H1 (cell line): ENCODE results near the gene DUSP12. TPM values are rescaled to one million over a fixed set of nuclear protein-coding genes. Genes with fewer than 3 reads are reported as not detected.

Experiments used
- CTCF ChIA-PET: fragments of 300-600 bp; sonication (Branson Sonifier 250); formaldehyde crosslinking; loops from one replicate; lab custom pipeline; 2021; ENCODE audit not compliant: partially characterized antibody; lab: Charles Lee
- POLR2A ChIA-PET: fragments of 300-600 bp; sonication (Branson Sonifier 250); formaldehyde crosslinking; loops from one replicate; lab custom pipeline; 2021; ENCODE audit warnings: inconsistent platforms; ENCODE audit not compliant: partially characterized antibody; lab: Charles Lee
- DNase-seq, 2 experiments: peaks; one replicate each; pipeline versions ENCODE4 v3.0.0 to v3.0.0-alpha.2; 2010 to 2022; ENCODE audit warnings: low spot score in 2 of 2, low read depth in 1 of 2, mixed read lengths in 1 of 2
- FAIRE-seq: peaks from 2 replicates; lab custom pipeline; 2011; peaks lifted over from hg19 to GRCh38; lab: Jason Lieb, UNC
- H2AFZ ChIP-seq: 2 replicates; pipeline ENCODE4 v1.8.1; 2012; ENCODE audit warnings: low read length, inconsistent platforms
- H2AK5ac ChIP-seq: 2 replicates; pipeline ENCODE4 v1.6.1; 2013; ENCODE audit warnings: low read depth, low read length
- H2BK120ac ChIP-seq: replicated peaks from 2 replicates; pipeline ENCODE3; 2013; ENCODE audit warnings: low read depth, low read length, inconsistent platforms
- H2BK12ac ChIP-seq: 2 replicates; pipeline ENCODE4 v1.6.1; 2013; ENCODE audit warnings: low read depth, low read length
- H2BK15ac ChIP-seq: 2 replicates; pipeline ENCODE4 v1.6.1; 2013; ENCODE audit warnings: low read length
- H2BK20ac ChIP-seq: 2 replicates; pipeline ENCODE4 v1.6.1; 2013; ENCODE audit warnings: low read length
- H2BK5ac ChIP-seq: 2 replicates; pipeline ENCODE4 v1.6.1; 2013; ENCODE audit warnings: low read depth, low read length
- H3K14ac ChIP-seq: 2 replicates; pipeline ENCODE4 v1.6.1; 2013; ENCODE audit warnings: inconsistent platforms; ENCODE audit not compliant: insufficient read length
- H3K18ac ChIP-seq: 2 replicates; pipeline ENCODE4 v1.6.1; 2013; ENCODE audit warnings: low read length; ENCODE audit errors: extremely low read depth
- H3K23ac ChIP-seq: 2 replicates; pipeline ENCODE4 v1.6.1; 2013; ENCODE audit warnings: inconsistent platforms; ENCODE audit not compliant: insufficient read length
- H3K23me2 ChIP-seq: 2 replicates; pipeline ENCODE4 v1.6.1; 2013; ENCODE audit warnings: low read depth, low read length
- H3K27ac ChIP-seq: 2 replicates; pipeline ENCODE4 v1.6.1; 2011; ENCODE audit warnings: low read depth, low read length, inconsistent platforms
- H3K27me3 ChIP-seq, 4 experiments: replicated peaks in 1 of 4; 1 replicate in 1 of 4; 2 replicates in 3 of 4; pipeline versions ENCODE4 v1.6.1 to v1.8.1; 2011 to 2013; ENCODE audit warnings: low read length in 3 of 4, mild to moderate bottlenecking in 3 of 4, inconsistent platforms in 2 of 4, mixed read lengths in 2 of 4, moderate library complexity in 1 of 4; ENCODE audit not compliant: control insufficient read depth in 3 of 4, insufficient read depth in 3 of 4; ENCODE audit errors: extremely low read depth in 1 of 4
- H3K36me3 ChIP-seq, 4 experiments: 2 replicates each; pipeline versions ENCODE4 v1.6.1 to v1.8.1; 2011 to 2013; ENCODE audit warnings: mild to moderate bottlenecking in 4 of 4, low read length in 3 of 4, moderate library complexity in 2 of 4, control low read depth in 1 of 4, inconsistent platforms in 1 of 4; ENCODE audit not compliant: insufficient read depth in 4 of 4, control insufficient read depth in 2 of 4
- H3K4ac ChIP-seq: replicated peaks from 2 replicates; pipeline ENCODE3; 2013; ENCODE audit warnings: low read length, low read depth, mixed read lengths, inconsistent platforms; ENCODE audit not compliant: insufficient read length
- H3K4me1 ChIP-seq, 4 experiments: replicated peaks in 1 of 4; 1 replicate in 1 of 4; 2 replicates in 3 of 4; pipeline versions ENCODE4 v1.6.1 to v1.8.1; 2011 to 2013; ENCODE audit warnings: low read length in 3 of 4, inconsistent platforms in 2 of 4, mixed read lengths in 1 of 4; ENCODE audit not compliant: insufficient read depth in 4 of 4, control insufficient read depth in 3 of 4
- H3K4me2 ChIP-seq, 2 experiments: 2 replicates each; pipeline versions ENCODE4 v1.6.1 to v1.8.1; 2011 to 2013; ENCODE audit warnings: low read depth in 2 of 2, low read length in 2 of 2, control low read depth in 1 of 2, inconsistent platforms in 1 of 2, mild to moderate bottlenecking in 1 of 2; ENCODE audit not compliant: insufficient read depth in 1 of 2
- H3K4me3 ChIP-seq, 4 experiments: fragments of 200-600, 300-600 bp in 1 of 4; sonication (generic), shearing (Covaris generic), sonication (Bioruptor Twin) in 1 of 4; 2 replicates each; pipeline versions ENCODE4 v1.5.1 to v1.8.1; 2011 to 2016; ENCODE audit warnings: low read length in 4 of 4, low read depth in 3 of 4, control low read depth in 2 of 4, inconsistent platforms in 2 of 4, mild to moderate bottlenecking in 2 of 4, mixed read lengths in 1 of 4, moderate library complexity in 1 of 4; ENCODE audit not compliant: insufficient read depth in 2 of 4; ENCODE audit errors: extremely low read depth in 1 of 4
- H3K56ac ChIP-seq: replicated peaks from 2 replicates; pipeline ENCODE3; 2013; ENCODE audit warnings: low read depth, mild to moderate bottlenecking, mixed read lengths, low read length, inconsistent platforms; ENCODE audit not compliant: insufficient read length
- H3K79me1 ChIP-seq: 2 replicates; pipeline ENCODE4 v1.6.1; 2013; ENCODE audit warnings: low read depth, low read length, control low read depth
- H3K79me2 ChIP-seq, 2 experiments: 2 replicates each; pipeline versions ENCODE4 v1.6.1 to v1.8.1; 2012 to 2013; ENCODE audit warnings: low read length in 2 of 2, mild to moderate bottlenecking in 2 of 2, inconsistent platforms in 1 of 2; ENCODE audit not compliant: insufficient read depth in 2 of 2, control insufficient read depth in 1 of 2
- H3K9ac ChIP-seq, 4 experiments: replicated peaks in 1 of 4; 1 replicate in 1 of 4; 2 replicates in 3 of 4; pipeline versions ENCODE4 v1.6.1 to v1.8.1; 2011 to 2013; ENCODE audit warnings: low read depth in 3 of 4, low read length in 3 of 4, control low read depth in 2 of 4, mild to moderate bottlenecking in 2 of 4, moderate library complexity in 2 of 4, inconsistent platforms in 1 of 4; ENCODE audit errors: extremely low read depth in 1 of 4
- H3K9me3 ChIP-seq, 2 experiments: 2 replicates each; pipeline versions ENCODE4 v1.6.1 to v1.8.1; 2012 to 2013; ENCODE audit warnings: mild to moderate bottlenecking in 2 of 2, moderate library complexity in 2 of 2, control low read depth in 1 of 2, inconsistent platforms in 1 of 2, low read depth in 1 of 2, low read length in 1 of 2, mixed read lengths in 1 of 2; ENCODE audit not compliant: insufficient read depth in 2 of 2
- H4K20me1 ChIP-seq, 2 experiments: replicated peaks in 1 of 2; 2 replicates each; pipeline versions ENCODE3 to v1.8.1; 2011 to 2013; ENCODE audit warnings: inconsistent platforms in 2 of 2, low read length in 2 of 2, mild to moderate bottlenecking in 1 of 2; ENCODE audit not compliant: insufficient read depth in 2 of 2, control insufficient read depth in 1 of 2
- H4K5ac ChIP-seq: 2 replicates; pipeline ENCODE4 v1.6.1; 2013; ENCODE audit warnings: low read length, low read depth, mixed read lengths, inconsistent platforms; ENCODE audit not compliant: insufficient read length
- H4K8ac ChIP-seq: 2 replicates; pipeline ENCODE4 v1.8.0; 2013; ENCODE audit warnings: mild to moderate bottlenecking, moderate library complexity, low read length, inconsistent platforms; ENCODE audit not compliant: insufficient read depth; ENCODE audit errors: extremely low read depth
- H4K91ac ChIP-seq: replicated peaks from 2 replicates; pipeline ENCODE3; 2013; ENCODE audit warnings: low read length, mixed read lengths, inconsistent platforms; ENCODE audit not compliant: insufficient read length
- ATF3 ChIP-seq: IDR thresholded peaks from 2 replicates; pipeline ENCODE4 v1.6.1; 2011; ENCODE audit warnings: low read depth, mild to moderate bottlenecking, low read length; ENCODE audit not compliant: insufficient read depth
- CREB1 ChIP-seq: IDR thresholded peaks from 2 replicates; pipeline ENCODE4 v1.6.1; 2012; ENCODE audit warnings: inconsistent platforms
- JUN ChIP-seq: IDR thresholded peaks from 2 replicates; pipeline ENCODE4 v1.6.1; 2011; ENCODE audit warnings: low read depth, mild to moderate bottlenecking, improper control_type of control experiment, low read length
- MAX ChIP-seq: IDR thresholded peaks from 2 replicates; pipeline ENCODE4 v1.6.1; 2012; ENCODE audit warnings: inconsistent platforms
- NANOG ChIP-seq: IDR thresholded peaks from 2 replicates; pipeline ENCODE4 v1.6.1; 2011; ENCODE audit warnings: low read length, low read depth, mild to moderate bottlenecking, inconsistent platforms; ENCODE audit not compliant: insufficient read depth, poor library complexity, severe bottlenecking
- NRF1 ChIP-seq: IDR thresholded peaks from 2 replicates; pipeline ENCODE4 v1.6.1; 2011; ENCODE audit warnings: mild to moderate bottlenecking, low read depth, low read length, improper control_type of control experiment
- PHF8 ChIP-seq: fragments of 200-600 bp; sonication (generic); conservative IDR thresholded peaks from 2 replicates; pipeline ENCODE4 v1.7.1; 2012; ENCODE audit warnings: low read depth, mild to moderate bottlenecking, inconsistent platforms, low read length, moderate library complexity
- POU5F1 ChIP-seq: IDR thresholded peaks from 2 replicates; pipeline ENCODE4 v1.6.1; 2011; ENCODE audit warnings: low read depth, mild to moderate bottlenecking, low read length, moderate library complexity
- RAD21 ChIP-seq, 2 experiments: IDR thresholded peaks in 1 of 2; conservative IDR thresholded peaks in 1 of 2; 2 replicates each; pipeline ENCODE4 v1.6.1; 2011; ENCODE audit warnings: low read depth in 2 of 2, low read length in 2 of 2, improper control_type of control experiment in 1 of 2, inconsistent platforms in 1 of 2, mild to moderate bottlenecking in 1 of 2, moderate library complexity in 1 of 2
- RFX5 ChIP-seq: IDR thresholded peaks from 2 replicates; pipeline ENCODE4 v1.6.1; 2011; ENCODE audit warnings: low read depth, low read length, improper control_type of control experiment, borderline replicate concordance
- RNF2 ChIP-seq: fragments of 200-900, 300-1000 bp; sonication (generic); IDR thresholded peaks from 2 replicates; pipeline ENCODE4 v1.7.1; 2016; ENCODE audit warnings: borderline replicate concordance, low read depth, mild to moderate bottlenecking, antibody characterized with exemption, low read length; ENCODE audit not compliant: poor library complexity, severe bottlenecking; ENCODE audit errors: missing control alignments
- SP2 ChIP-seq: IDR thresholded peaks from 2 replicates; pipeline ENCODE4 v1.6.1; 2012; ENCODE audit warnings: mild to moderate bottlenecking, low read length, inconsistent platforms
- TAF1 ChIP-seq: IDR thresholded peaks from 2 replicates; pipeline ENCODE4 v1.6.1; 2011; ENCODE audit warnings: mild to moderate bottlenecking, low read depth, low read length
- WGBS, 2 experiments: shearing (Covaris generic) in 1 of 2; methylation state at CpG; one replicate each; pipeline versions ENCODE4 v1.1.6 to v1.1.7; 2013 to 2015; ENCODE audit warnings: low lambda C conversion rate in 2 of 2, mixed read lengths in 2 of 2, inconsistent platforms in 1 of 2, low coverage in 1 of 2, missing lambda C conversion rate in 1 of 2; ENCODE audit not compliant: insufficient replicate concordance in 2 of 2, insufficient coverage in 1 of 2, insufficient read length in 1 of 2; ENCODE audit errors: extremely low coverage in 1 of 2, missing lambda C conversion rate in 1 of 2; 5-methylcytosine and 5-hydroxymethylcytosine counted together
- polyA plus RNA-seq, 7 experiments: library from polyadenylated mRNA; depleted of rRNA in 3 of 7; stranded (reverse) in 5 of 7; unstranded in 2 of 7; fragments of >200 nt in 5 of 7; fragments of 200-250 nt in 2 of 7; gene quantifications; 1 replicate in 5 of 7; 2 replicates in 1 of 7; 4 replicates in 1 of 7; pipeline versions ENCODE4 v1.2.1 to v1.2.3, GENCODE V29; 2011 to 2013; ENCODE audit warnings: missing spikeins in 2 of 7, mixed read lengths in 2 of 7
- total RNA-seq: library from RNA; stranded (reverse); fragmentation: NEBNext Ultra II Directional; extraction: Animal tissue kit (Norgen Biotek cat#: 25700); gene quantifications from 2 replicates; pipeline ENCODE4 v1.2.1, GENCODE V29; 2021

DUSP12 gene
- total and polyA plus RNA-seq, 2 of the 8 experiments (the other 6 are each of a cell fraction or from before 2014, with no cell fraction given): 27.6 to 33.9 TPM

DNA sequence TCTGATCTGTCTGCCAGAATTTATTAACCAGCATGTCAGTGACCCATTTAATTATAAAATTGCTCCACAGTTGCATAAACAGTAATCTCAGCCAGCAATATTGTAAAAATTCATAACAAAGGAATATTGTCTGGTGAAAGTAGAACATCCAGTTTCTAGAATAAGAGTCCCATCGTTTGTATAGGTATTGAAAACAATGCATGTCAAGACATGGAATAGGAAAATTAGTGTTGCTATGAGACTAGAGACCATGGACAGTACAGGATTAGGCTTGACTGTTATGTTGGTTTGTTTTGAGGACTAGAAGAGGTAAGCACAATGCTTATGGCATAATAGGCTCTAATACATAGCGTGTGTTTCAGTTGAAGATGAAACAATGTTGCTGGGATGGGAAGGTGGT lies 53.6 kb downstream of the DUSP12 start:
- peaks cover 0 to 3% of the 10 kb centered on the region in 2 experiments for H4K20me1 ChIP-seq
- H3K4me3 ChIP-seq: no peak overlapping the region
- peaks cover 0 to 4% (median 0%) of the 10 kb centered on the region in 4 experiments; a peak in 1 of 7 replicates for H3K4me1 ChIP-seq
- H4K91ac ChIP-seq: no peak overlapping the region
- no peak overlapping the region for H2BK120ac ChIP-seq
- FAIRE-seq (no peak), DNase-seq (no peak)
- H4K8ac ChIP-seq: no peak overlapping the region
- H3K79me2 ChIP-seq: no peaks in the 10 kb centered on the region
- H3K18ac ChIP-seq: no peak overlapping the region
- H3K56ac ChIP-seq: no peak overlapping the region
- no peak overlapping the region for H3K9ac ChIP-seq
- no peak overlapping the region for H2AFZ ChIP-seq
- H2BK15ac ChIP-seq: no peak overlapping the region
- H3K9me3 ChIP-seq: no peaks in the 10 kb centered on the region; a peak in 1 of 4 replicates
- no peak overlapping the region for H3K4me2 ChIP-seq
- no peak overlapping the region for H3K14ac ChIP-seq
- no peak overlapping the region for H2BK5ac ChIP-seq
- no peaks in the 10 kb centered on the region for H3K27me3 ChIP-seq
- no peaks in the 10 kb centered on the region for H3K23me2 ChIP-seq
- H3K4ac ChIP-seq: no peak overlapping the region
- H3K27ac ChIP-seq: no peak overlapping the region
- H3K23ac ChIP-seq: no peak overlapping the region
- ChIA-PET POLR2A (interaction anchor here (0.7 kb wide), 1 partner anchor 32 kb away, joined by 3 read pairs; no protein-coding TSS in a partner anchor), CTCF (interaction anchor here (0.7 kb wide), 1 partner anchor 35 kb away, joined by 3 read pairs; no protein-coding TSS in a partner anchor)
- H2AK5ac ChIP-seq: no peak overlapping the region
- H2BK20ac ChIP-seq: no peak overlapping the region
- no peak overlapping the region for H4K5ac ChIP-seq
- WGBS, 2 experiments: 92% methylated on average over 2 of the region's 2 CpGs; no CpG with 5 or more reads in 1 of the 2 experiments
- no peaks in the 10 kb centered on the region for H3K36me3 ChIP-seq
- H2BK12ac ChIP-seq: no peak overlapping the region
- H3K79me1 ChIP-seq: no peaks in the 10 kb centered on the region
- TF ChIP-seq PHF8: no peak
- TF ChIP-seq JUN: no peak
- no peak for TF ChIP-seq MAX
- no peak for TF ChIP-seq ATF3
- no peak for TF ChIP-seq NRF1
- TF ChIP-seq CREB1: no peak
- TF ChIP-seq TAF1: no peak
- no peak for TF ChIP-seq POU5F1
- no peak for TF ChIP-seq RNF2
- TF ChIP-seq RFX5: no peak
- TF ChIP-seq NANOG: no peak
- TF ChIP-seq SP2: no peak
- no peak for TF ChIP-seq RAD21 (IDR thresholded peaks at IDR 0.05 in 1 of 2, conservative IDR thresholded peaks at IDR 0.05 in 1 of 2; ENCODE audit: low read depth in 2 of 2, low read length in 2 of 2)
